ENCODE data around the gene POM121L2. TPM values are rescaled to one million over a fixed set of nuclear protein-coding genes. Genes with fewer than 3 reads are reported as not detected.

Gene POM121L2
- total and polyA plus RNA-seq, 2 of the 13 experiments (the other 11 are each of a cell fraction or from before 2014, with no cell fraction given), result not detected

DNA sequence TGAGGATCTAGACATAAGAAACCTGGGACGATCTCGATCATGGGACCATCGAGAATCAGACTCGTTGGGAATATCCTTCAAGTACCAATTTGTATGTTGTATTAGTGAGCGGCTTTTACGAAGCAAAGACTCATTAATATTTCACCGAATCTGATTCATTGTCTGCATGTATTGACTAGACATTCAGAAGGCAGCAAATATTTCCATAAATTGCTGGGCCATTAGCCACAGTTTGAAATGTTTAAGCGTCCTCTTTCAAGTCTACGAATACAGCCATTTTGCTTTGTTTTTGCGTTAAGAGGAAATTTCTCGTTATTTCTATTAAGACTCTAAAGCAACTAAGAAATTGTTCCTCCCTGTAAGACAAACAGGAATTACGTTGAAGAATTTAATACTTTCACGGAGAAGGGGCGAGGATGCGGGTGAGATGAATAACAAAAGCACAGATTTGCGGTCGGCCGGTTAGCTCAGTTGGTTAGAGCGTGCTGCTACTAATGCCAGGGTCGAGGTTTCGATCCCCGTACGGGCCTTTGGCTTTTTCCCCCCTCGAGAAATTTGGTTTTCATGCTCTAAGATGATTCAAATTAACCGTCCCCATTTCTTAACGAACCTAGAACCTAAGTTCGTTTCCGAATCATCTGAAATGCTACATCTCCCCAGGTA, 18.5 kb downstream of the POM121L2 start (continued):
- 0 out of 2 replicates have a peak, but pooled peaks have one; percentile 16 for TF ChIP-seq FOSL2 (CRISPR knock-in tag; IDR thresholded peaks at IDR 0.05)
- TF ChIP-seq, protein P1, sequence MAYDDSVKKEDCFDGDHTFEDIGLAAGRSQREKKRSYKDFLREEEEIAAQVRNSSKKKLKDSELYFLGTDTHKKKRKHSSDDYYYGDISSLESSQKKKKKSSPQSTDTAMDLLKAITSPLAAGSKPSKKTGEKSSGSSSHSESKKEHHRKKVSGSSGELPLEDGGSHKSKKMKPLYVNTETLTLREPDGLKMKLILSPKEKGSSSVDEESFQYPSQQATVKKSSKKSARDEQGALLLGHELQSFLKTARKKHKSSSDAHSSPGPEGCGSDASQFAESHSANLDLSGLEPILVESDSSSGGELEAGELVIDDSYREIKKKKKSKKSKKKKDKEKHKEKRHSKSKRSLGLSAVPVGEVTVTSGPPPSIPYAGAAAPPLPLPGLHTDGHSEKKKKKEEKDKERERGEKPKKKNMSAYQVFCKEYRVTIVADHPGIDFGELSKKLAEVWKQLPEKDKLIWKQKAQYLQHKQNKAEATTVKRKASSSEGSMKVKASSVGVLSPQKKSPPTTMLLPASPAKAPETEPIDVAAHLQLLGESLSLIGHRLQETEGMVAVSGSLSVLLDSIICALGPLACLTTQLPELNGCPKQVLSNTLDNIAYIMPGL (CRISPR knock-in tag; IDR thresholded peaks at IDR 0.05; ENCODE audit: borderline replicate concordance in 1 of 2, low read depth in 1 of 2), result peak; percentile 70 to 85; a peak in 2 of 4 replicates
- no peak for TF ChIP-seq ZFAT (CRISPR knock-in tag; conservative IDR thresholded peaks at IDR 0.05)
- no peak for TF ChIP-seq TP53 (CRISPR knock-in tag; conservative IDR thresholded peaks at IDR 0.05)
- peak; percentile 84 for TF ChIP-seq GFI1 (CRISPR knock-in tag; IDR thresholded peaks at IDR 0.05; ENCODE audit: borderline replicate concordance)
- no peak for TF ChIP-seq TCF7 (IDR thresholded peaks at IDR 0.05; ENCODE audit: low read depth)
- peak; percentile 29; the same call in 1 of the 2 replicates for TF ChIP-seq ARID5B (CRISPR knock-in tag; IDR thresholded peaks at IDR 0.05)
- no peak for TF ChIP-seq CREB1 (IDR thresholded peaks at IDR 0.05)
- 0 out of 2 replicates have a peak, but pooled peaks have one; percentile 17 for TF ChIP-seq CREB1 (CRISPR knock-in tag; IDR thresholded peaks at IDR 0.05)
- TF ChIP-seq IRF2 (CRISPR knock-in tag; IDR thresholded peaks at IDR 0.05), result 0 out of 2 replicates have a peak, but pooled peaks have one; percentile 56
- 0 out of 2 replicates have a peak, but pooled peaks have one; percentile 13 for TF ChIP-seq SAP130 (CRISPR knock-in tag; IDR thresholded peaks at IDR 0.05; ENCODE audit: low read depth)
- peak; percentile 50; the same call in 1 of the 2 replicates for TF ChIP-seq ZGPAT (CRISPR knock-in tag; IDR thresholded peaks at IDR 0.05)
- TF ChIP-seq SNAI1 (CRISPR knock-in tag; IDR thresholded peaks at IDR 0.05; ENCODE audit: borderline replicate concordance), result no peak
- TF ChIP-seq ERF (CRISPR knock-in tag; IDR thresholded peaks at IDR 0.05), result 0 out of 2 replicates have a peak, but pooled peaks have one; percentile 17
- no peak for TF ChIP-seq ETV5 (CRISPR knock-in tag; IDR thresholded peaks at IDR 0.05; ENCODE audit: borderline replicate concordance)

Data from HepG2 (cell line).